ENCODE results near the gene FAM118A. TPM values are rescaled to one million over a fixed set of nuclear protein-coding genes. Genes with fewer than 3 reads are reported as not detected.

The FAM118A gene
- total and polyA plus RNA-seq, 2 of the 8 experiments (the other 6 are each of a cell fraction or from before 2014, with no cell fraction given): 8.5 to 18.6 TPM

DNA sequence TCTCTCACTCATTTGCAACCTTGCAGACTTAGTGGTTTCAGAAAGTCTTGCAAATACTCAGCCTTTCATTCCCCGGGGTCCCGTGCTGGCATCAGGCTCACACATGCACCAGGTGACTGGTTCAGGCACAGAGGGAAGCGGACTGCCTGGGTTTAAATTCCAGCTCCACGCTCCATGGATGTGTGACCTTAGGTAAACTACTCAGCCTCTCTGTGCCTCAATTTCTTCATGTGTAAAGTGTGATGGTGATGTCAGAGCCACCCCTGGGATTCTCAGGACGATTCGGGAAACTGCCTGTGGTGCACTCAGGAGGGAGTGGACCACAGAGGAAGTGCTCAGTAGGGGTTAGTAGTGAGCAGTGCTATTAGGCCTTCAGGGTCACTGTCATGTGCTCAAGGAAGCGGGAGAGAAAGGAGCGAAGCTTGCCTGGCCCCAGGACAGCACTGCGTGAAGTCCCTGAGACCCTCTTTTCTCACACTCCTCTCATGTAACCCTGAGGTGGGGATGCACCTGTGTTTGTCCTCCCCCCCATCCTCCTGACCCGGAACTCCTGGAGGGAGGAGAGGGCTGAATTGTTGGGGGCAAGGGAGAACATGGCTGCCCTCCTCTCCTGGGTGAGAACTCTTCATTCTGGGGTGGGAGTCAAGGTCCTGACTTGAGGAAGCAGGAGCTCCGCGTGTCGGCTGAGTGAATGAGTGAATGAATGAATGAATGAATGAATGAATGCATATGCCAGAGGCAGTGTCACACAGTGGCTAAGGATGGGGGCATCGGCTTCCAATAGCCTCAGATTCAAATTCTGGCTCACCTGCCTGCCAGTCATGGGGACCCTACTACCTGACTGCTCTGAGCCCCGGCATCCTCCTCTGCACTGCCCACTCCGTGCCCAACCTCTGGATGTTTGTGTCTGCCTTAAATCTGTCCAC, 39.4 kb upstream of the FAM118A start:
- H3K56ac ChIP-seq (replicated peaks; ENCODE audit: insufficient read length, low read depth, low read length): no peak overlapping the region
- 0 out of 2 replicates have a peak overlapping the region, but pooled peaks have one; percentile 29 for H2BK20ac ChIP-seq (ENCODE audit: low read length)
- POLR2A ChIA-PET (ENCODE audit: partially characterized antibody): interaction anchor here (0.8 to 1.6 kb wide), 2 partner anchors 27 to 45 kb away, joined by 3 to 4 read pairs; no protein-coding TSS in a partner anchor
- no peak overlapping the region for H3K23ac ChIP-seq (ENCODE audit: insufficient read length)
- peak overlapping the region in 1 of 2 experiments; percentile 64; a peak in 1 of 4 replicates for H3K4me2 ChIP-seq (ENCODE audit: insufficient read depth in 1 of 2, low read depth in 2 of 2, low read length in 2 of 2)
- H2BK120ac ChIP-seq (replicated peaks; ENCODE audit: low read depth, low read length): no peak overlapping the region
- no peak overlapping the region for H2BK12ac ChIP-seq (ENCODE audit: low read depth, low read length)
- peaks cover 9% of the 10 kb centered on the region; the same call in 1 of the 2 replicates for H3K23me2 ChIP-seq (ENCODE audit: low read depth, low read length)
- H3K18ac ChIP-seq (ENCODE audit: extremely low read depth, low read length): no peak overlapping the region
- DNase-seq (ENCODE audit: low read depth in 1 of 2, low spot score in 2 of 2) (no peak), FAIRE-seq (no peak)
- peaks cover 0 to 10% (median 8%) of the 10 kb centered on the region in 4 experiments; a peak in 5 of 7 replicates for H3K27me3 ChIP-seq (replicated peaks in 1 of 4; ENCODE audit: control insufficient read depth in 3 of 4, extremely low read depth in 1 of 4, insufficient read depth in 3 of 4, low read length in 3 of 4)
- 72% methylated on average over 15 of the region's 16 CpGs; no CpG with 5 or more reads in 1 of the 2 experiments for WGBS, 2 experiments (ENCODE audit: extremely low coverage in 1 of 2, insufficient coverage in 1 of 2, insufficient read length in 1 of 2, insufficient replicate concordance in 2 of 2, low coverage in 1 of 2, low lambda C conversion rate in 2 of 2, missing lambda C conversion rate in 1 of 2)
- H4K8ac ChIP-seq (ENCODE audit: extremely low read depth, insufficient read depth, low read length): no peak overlapping the region
- H2BK15ac ChIP-seq (ENCODE audit: low read length): peak overlapping the region; percentile 6; the same call in 1 of the 2 replicates
- H4K5ac ChIP-seq (ENCODE audit: insufficient read length, low read depth, low read length): no peak overlapping the region
- no peaks in the 10 kb centered on the region for H4K20me1 ChIP-seq (replicated peaks in 1 of 2; ENCODE audit: control insufficient read depth in 1 of 2, insufficient read depth in 2 of 2, low read length in 2 of 2)
- no peaks in the 10 kb centered on the region for H3K79me1 ChIP-seq (ENCODE audit: low read depth, low read length)
- H2AFZ ChIP-seq (ENCODE audit: low read length): no peak overlapping the region
- no peak overlapping the region for H2AK5ac ChIP-seq (ENCODE audit: low read depth, low read length)
- H3K4me1 ChIP-seq (replicated peaks in 1 of 4; ENCODE audit: control insufficient read depth in 3 of 4, insufficient read depth in 4 of 4, low read length in 3 of 4): peaks cover 5 to 10% (median 7%) of the 10 kb centered on the region in 4 experiments; a peak in 6 of 7 replicates
- H3K9ac ChIP-seq (replicated peaks in 1 of 4; ENCODE audit: extremely low read depth in 1 of 4, low read depth in 3 of 4, low read length in 3 of 4): no peak overlapping the region
- H3K79me2 ChIP-seq (ENCODE audit: control insufficient read depth in 1 of 2, insufficient read depth in 2 of 2, low read length in 2 of 2): no peaks in the 10 kb centered on the region
- CTCF ChIA-PET (ENCODE audit: partially characterized antibody): interaction anchor here (1.2 to 2.3 kb wide), 5 partner anchors 9 to 284 kb away, joined by 3 to 7 read pairs (median 5); no protein-coding TSS in a partner anchor
- no peak overlapping the region for H3K14ac ChIP-seq (ENCODE audit: insufficient read length)
- no peak overlapping the region for H3K4ac ChIP-seq (replicated peaks; ENCODE audit: insufficient read length, low read depth, low read length)
- no peak overlapping the region for H2BK5ac ChIP-seq (ENCODE audit: low read depth, low read length)
- H3K27ac ChIP-seq (ENCODE audit: low read depth, low read length): no peak overlapping the region
- no peaks in the 10 kb centered on the region for H3K9me3 ChIP-seq (ENCODE audit: insufficient read depth in 2 of 2, low read depth in 1 of 2, low read length in 1 of 2)
- no peak overlapping the region for H3K4me3 ChIP-seq (ENCODE audit: extremely low read depth in 1 of 4, insufficient read depth in 2 of 4, low read depth in 3 of 4, low read length in 4 of 4)
- TF ChIP-seq E2F6 (IDR thresholded peaks at IDR 0.05): peak; percentile 60; the same call in 1 of the 2 replicates
- no peak for TF ChIP-seq BACH1 (IDR thresholded peaks at IDR 0.05; ENCODE audit: low read length)
- no peaks in the 10 kb centered on the region for H3K36me3 ChIP-seq (ENCODE audit: control insufficient read depth in 2 of 4, insufficient read depth in 4 of 4, low read length in 3 of 4)
- no peak overlapping the region for H4K91ac ChIP-seq (replicated peaks; ENCODE audit: insufficient read length, low read length)
